Parathyroid adenoma (tissue), 2 donors: ENCODE data around the gene LGALS3BP.

Experiments used
- H2AFZ ChIP-seq: fragments of 300-600 bp; sonication (generic); one replicate; pipeline ENCODE4 v1.7.0; 2017; ENCODE audit warnings: antibody characterized with exemption, mild to moderate bottlenecking
- H3K27ac ChIP-seq: fragments of 300-600 bp; sonication (generic); one replicate; pipeline ENCODE4 v1.7.0; 2017
- H3K27me3 ChIP-seq: fragments of 300-600 bp; sonication (generic); one replicate; pipeline ENCODE4 v1.7.0; 2017; ENCODE audit warnings: low read length; ENCODE audit not compliant: control insufficient read depth, insufficient read depth
- H3K36me3 ChIP-seq: fragments of 300-600 bp; sonication (generic); one replicate; pipeline ENCODE4 v1.7.0; 2017; ENCODE audit warnings: low read length; ENCODE audit not compliant: control insufficient read depth, insufficient read depth
- H3K4me1 ChIP-seq: fragments of 300-600 bp; sonication (generic); one replicate; pipeline ENCODE4 v1.7.0; 2017; ENCODE audit warnings: control low read depth
- H3K4me2 ChIP-seq: fragments of 300-600 bp; sonication (generic); one replicate; pipeline ENCODE4 v1.7.0; 2017; ENCODE audit warnings: low read length
- H3K4me3 ChIP-seq: fragments of 300-600 bp; sonication (generic); one replicate; pipeline ENCODE4 v1.7.0; 2017; ENCODE audit warnings: low read depth, low read length
- H3K79me2 ChIP-seq: fragments of 300-600 bp; sonication (generic); one replicate; pipeline ENCODE4 v1.7.0; 2017; ENCODE audit warnings: control low read depth
- H3K9ac ChIP-seq: fragments of 300-600 bp; sonication (generic); one replicate; pipeline ENCODE4 v1.7.0; 2017; ENCODE audit warnings: mild to moderate bottlenecking
- H3K9me3 ChIP-seq: fragments of 300-600 bp; sonication (generic); one replicate; pipeline ENCODE4 v1.7.0; 2017; ENCODE audit warnings: low read length; ENCODE audit not compliant: control insufficient read depth
- TF ChIP-seq, protein P1 (sequence below): fragments of 300-600 bp; sonication (generic); IDR thresholded peaks from one replicate; pipeline ENCODE4 v1.7.0; 2017; ENCODE audit warnings: antibody characterized with exemption, mild to moderate bottlenecking
- donor health status: primary hyperparathyroidism.

Gene LGALS3BP

DNA sequence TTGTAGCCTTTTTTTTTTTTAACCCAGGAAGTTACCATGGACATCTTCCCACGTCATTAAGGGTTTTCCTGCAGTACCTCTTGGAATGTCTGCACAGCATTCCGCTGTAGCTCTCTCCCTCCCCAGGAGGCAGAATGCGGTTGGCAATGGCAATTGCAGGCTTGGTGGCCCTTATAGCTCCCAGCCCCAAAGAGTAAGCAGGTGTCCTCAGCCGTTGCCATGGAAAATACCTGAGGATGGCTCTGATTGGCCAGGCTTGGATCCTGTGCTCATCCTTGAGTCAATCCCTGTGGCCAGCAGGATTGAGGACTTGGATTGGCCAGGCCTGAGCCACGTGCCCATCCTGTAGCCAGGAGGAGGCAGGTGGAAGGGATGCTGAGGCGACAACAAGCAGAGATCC is 39.0 kb downstream of the LGALS3BP start:
- no peak overlapping the region for H3K4me3 ChIP-seq
- no peak overlapping the region for H3K9ac ChIP-seq
- H3K36me3 ChIP-seq = no peaks in the 10 kb centered on the region
- no peak overlapping the region for H3K4me2 ChIP-seq
- no peaks in the 10 kb centered on the region for H3K9me3 ChIP-seq
- H3K27ac ChIP-seq = no peak overlapping the region
- peaks cover 9% of the 10 kb centered on the region for H3K4me1 ChIP-seq
- no peak overlapping the region for H2AFZ ChIP-seq
- no peaks in the 10 kb centered on the region for H3K27me3 ChIP-seq
- H3K79me2 ChIP-seq = no peaks in the 10 kb centered on the region
- TF ChIP-seq, protein P1, sequence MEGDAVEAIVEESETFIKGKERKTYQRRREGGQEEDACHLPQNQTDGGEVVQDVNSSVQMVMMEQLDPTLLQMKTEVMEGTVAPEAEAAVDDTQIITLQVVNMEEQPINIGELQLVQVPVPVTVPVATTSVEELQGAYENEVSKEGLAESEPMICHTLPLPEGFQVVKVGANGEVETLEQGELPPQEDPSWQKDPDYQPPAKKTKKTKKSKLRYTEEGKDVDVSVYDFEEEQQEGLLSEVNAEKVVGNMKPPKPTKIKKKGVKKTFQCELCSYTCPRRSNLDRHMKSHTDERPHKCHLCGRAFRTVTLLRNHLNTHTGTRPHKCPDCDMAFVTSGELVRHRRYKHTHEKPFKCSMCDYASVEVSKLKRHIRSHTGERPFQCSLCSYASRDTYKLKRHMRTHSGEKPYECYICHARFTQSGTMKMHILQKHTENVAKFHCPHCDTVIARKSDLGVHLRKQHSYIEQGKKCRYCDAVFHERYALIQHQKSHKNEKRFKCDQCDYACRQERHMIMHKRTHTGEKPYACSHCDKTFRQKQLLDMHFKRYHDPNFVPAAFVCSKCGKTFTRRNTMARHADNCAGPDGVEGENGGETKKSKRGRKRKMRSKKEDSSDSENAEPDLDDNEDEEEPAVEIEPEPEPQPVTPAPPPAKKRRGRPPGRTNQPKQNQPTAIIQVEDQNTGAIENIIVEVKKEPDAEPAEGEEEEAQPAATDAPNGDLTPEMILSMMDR = no peak

DNA sequence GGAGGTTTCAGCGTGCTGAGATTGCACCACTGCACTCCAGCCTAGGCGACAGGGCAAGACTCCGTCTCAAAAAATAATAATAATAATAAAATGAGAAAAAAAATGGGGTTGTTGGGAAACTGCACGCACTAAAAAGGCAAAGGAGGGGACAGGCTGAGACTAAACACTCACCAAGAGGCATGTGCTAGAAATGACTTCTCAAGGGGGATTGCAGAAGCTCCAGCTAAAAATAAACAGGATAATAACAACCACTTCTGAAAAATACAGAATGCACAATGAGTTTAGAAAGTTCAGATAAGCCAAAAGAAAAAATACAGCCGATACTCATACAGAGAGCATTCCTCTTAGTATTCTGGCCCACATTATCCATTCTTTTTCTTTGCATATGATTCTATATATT is 39.5 kb downstream of the LGALS3BP start:
- H3K27me3 ChIP-seq = no peaks in the 10 kb centered on the region
- TF ChIP-seq, protein P1 = no peak
- H3K4me1 ChIP-seq = peaks cover 9% of the 10 kb centered on the region
- H2AFZ ChIP-seq = no peak overlapping the region
- H3K4me3 ChIP-seq = no peak overlapping the region
- no peak overlapping the region for H3K9ac ChIP-seq
- no peaks in the 10 kb centered on the region for H3K36me3 ChIP-seq
- no peak overlapping the region for H3K4me2 ChIP-seq
- no peak overlapping the region for H3K27ac ChIP-seq
- no peaks in the 10 kb centered on the region for H3K79me2 ChIP-seq
- no peaks in the 10 kb centered on the region for H3K9me3 ChIP-seq

DNA sequence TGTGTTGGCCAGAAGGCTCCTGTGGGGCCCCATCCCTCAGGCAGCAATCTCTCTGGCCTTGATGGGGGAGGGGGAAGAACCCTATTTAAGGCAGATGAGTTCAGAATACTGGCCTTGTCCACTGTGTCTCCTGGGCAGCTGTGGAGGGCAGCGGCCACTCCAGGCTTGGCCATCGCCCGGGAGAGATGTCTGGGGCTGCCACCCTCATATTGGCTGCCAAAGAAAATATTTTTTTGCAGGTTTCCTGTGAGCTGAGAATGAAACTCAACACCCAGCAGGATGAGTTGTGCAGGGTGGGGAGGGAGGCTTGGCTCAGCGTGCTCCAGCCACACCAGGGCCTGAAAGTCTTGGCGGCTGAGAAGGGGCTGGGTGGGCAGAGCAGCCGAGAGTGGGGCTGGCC is 40.1 kb downstream of the LGALS3BP start:
- H3K27me3 ChIP-seq = no peaks in the 10 kb centered on the region
- H3K9ac ChIP-seq = no peak overlapping the region
- peak overlapping the region; percentile 51 for H2AFZ ChIP-seq
- no peaks in the 10 kb centered on the region for H3K79me2 ChIP-seq
- H3K4me3 ChIP-seq = no peak overlapping the region
- no peak overlapping the region for H3K4me2 ChIP-seq
- peak overlapping the region; percentile 39 for H3K27ac ChIP-seq
- no peaks in the 10 kb centered on the region for H3K9me3 ChIP-seq
- TF ChIP-seq, protein P1 = no peak
- no peaks in the 10 kb centered on the region for H3K36me3 ChIP-seq
- peaks cover 12% of the 10 kb centered on the region for H3K4me1 ChIP-seq

DNA sequence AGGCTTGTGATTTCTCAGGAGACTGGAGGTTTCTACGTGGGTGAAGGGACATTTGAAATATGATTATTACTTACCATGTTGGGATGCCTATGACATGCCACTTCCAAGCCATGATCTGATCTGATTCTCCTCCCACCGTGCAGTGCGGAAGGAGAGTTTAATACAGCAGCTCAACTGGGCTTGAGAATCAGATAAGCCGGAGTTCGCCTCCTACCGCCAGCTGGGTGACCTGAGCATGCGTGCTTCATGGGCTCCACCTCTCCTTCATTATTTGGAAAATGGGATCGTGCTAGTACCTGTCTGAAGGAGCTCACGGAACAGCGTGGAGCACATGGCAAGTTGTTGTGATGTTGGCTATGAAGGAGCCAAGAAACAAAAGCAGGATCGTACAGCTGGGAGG is 42.2 kb downstream of the LGALS3BP start:
- Histone ChIP-seq H3K27ac (no peak overlapping the region), H3K4me3 (no peak overlapping the region), H3K4me2 (no peak overlapping the region), H3K79me2 (no peaks in the 10 kb centered on the region), H3K27me3 (no peaks in the 10 kb centered on the region), H3K4me1 (peaks cover 19% of the 10 kb centered on the region), H3K9ac (no peak overlapping the region), H3K9me3 (no peaks in the 10 kb centered on the region), H2AFZ (peak overlapping the region; percentile 61), H3K36me3 (no peaks in the 10 kb centered on the region)
- TF ChIP-seq, protein P1 = no peak

DNA sequence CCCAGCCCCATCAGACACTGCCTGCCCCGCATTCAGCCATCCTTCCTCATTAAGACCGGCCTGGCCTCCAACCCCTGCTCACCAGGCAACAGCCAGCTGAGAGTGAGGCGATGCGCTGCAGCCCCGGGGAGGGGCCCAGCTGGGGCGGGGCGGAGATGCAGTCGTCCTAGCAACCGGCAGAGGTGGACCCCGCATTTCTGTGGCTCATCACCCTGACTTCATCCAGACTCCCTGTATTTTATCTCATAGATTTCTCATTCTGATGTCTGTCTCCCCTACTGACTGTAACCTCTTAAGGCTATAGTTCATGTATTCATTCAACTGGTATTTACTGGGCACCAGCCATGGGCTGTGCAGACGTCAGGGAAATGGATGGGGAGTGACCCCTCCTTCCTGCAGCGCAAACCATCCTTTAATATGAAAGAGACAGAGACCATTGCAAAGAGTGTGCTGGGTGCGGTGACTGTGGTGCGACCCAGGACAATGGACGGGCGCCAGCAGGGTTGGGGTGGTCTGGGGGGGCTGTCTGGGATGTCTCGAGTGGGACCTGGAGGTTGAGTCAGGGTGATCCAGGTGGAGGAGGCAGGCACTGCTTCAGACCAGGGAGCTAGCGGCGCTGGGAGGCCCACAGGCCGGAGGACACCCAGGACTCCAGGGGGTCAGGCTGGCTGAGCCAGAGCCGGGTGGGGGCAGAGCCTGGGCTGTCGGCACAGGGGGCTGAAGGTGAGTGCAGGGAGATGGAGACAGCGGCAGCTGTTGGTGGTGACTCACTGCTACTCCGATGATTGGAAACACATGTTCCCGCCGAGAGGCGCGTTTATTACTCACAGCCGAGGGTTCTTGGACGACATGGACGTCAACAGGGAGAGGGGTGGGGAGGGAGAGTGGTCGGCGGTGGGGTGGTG is 44.1 kb downstream of the LGALS3BP start:
- Histone ChIP-seq H3K27ac (no peak overlapping the region), H3K4me3 (no peak overlapping the region), H3K27me3 (no peaks in the 10 kb centered on the region), H3K4me1 (peaks cover 19% of the 10 kb centered on the region), H3K79me2 (no peaks in the 10 kb centered on the region), H3K36me3 (no peaks in the 10 kb centered on the region), H3K4me2 (no peak overlapping the region), H2AFZ (no peak overlapping the region), H3K9me3 (no peaks in the 10 kb centered on the region), H3K9ac (no peak overlapping the region)
- TF ChIP-seq, protein P1 = no peak
